GM21381 (cell line): ENCODE data around the gene CDH26.

ENCODE experiments used
- ATAC-seq: cut with Tn5 transposase; IDR thresholded peaks from one replicate; pipeline ENCODE4 v1.9.1; 2021; ENCODE audit warnings: mild to moderate bottlenecking, moderate library complexity; ENCODE audit not compliant: unreplicated experiment

CDH26 gene

GRCh38 chr20:59977086-59977485 is 18.9 kb downstream of the CDH26 start:
- ATAC-seq: no peak

GRCh38 chr20:59983076-59983475 is 24.9 kb downstream of the CDH26 start:
- ATAC-seq: no peak

GRCh38 chr20:59984541-59984940 is 26.3 kb downstream of the CDH26 start:
- no peak for ATAC-seq

GRCh38 chr20:59985164-59985563 is 26.9 kb downstream of the CDH26 start:
- ATAC-seq: no peak

- ATAC-seq: no peak
These were observed 27.6 kb downstream of the CDH26 start for GRCh38 chr20:59985864-59986263.

GRCh38 chr20:59987135-59987534 is 28.9 kb downstream of the CDH26 start:
- no peak for ATAC-seq

GRCh38 chr20:59988141-59988540 is 29.9 kb downstream of the CDH26 start:
- ATAC-seq: no peak

GRCh38 chr20:59992526-59993084 is 34.4 kb downstream of the CDH26 start:
- ATAC-seq: no peak

- ATAC-seq: no peak
These were observed 35.7 kb downstream of the CDH26 start for GRCh38 chr20:59993736-59994430.

- ATAC-seq: no peak
These were observed 36.5 kb downstream of the CDH26 start for GRCh38 chr20:59994697-59995122.

GRCh38 chr20:59996108-59996507 is 37.9 kb downstream of the CDH26 start:
- no peak for ATAC-seq

- ATAC-seq: no peak
These were observed 39.7 kb downstream of the CDH26 start for GRCh38 chr20:59997896-59998295.

GRCh38 chr20:59999502-59999901 is 41.3 kb downstream of the CDH26 start:
- no peak for ATAC-seq

- no peak for ATAC-seq
These were observed 42.2 kb downstream of the CDH26 start for GRCh38 chr20:60000271-60001042.

GRCh38 chr20:60001108-60001507 is 42.9 kb downstream of the CDH26 start:
- ATAC-seq: no peak

GRCh38 chr20:60003776-60004175 is 45.6 kb downstream of the CDH26 start:
- ATAC-seq: no peak

- no peak for ATAC-seq
These were observed 48.0 kb downstream of the CDH26 start for GRCh38 chr20:60006261-60006660.

- no peak for ATAC-seq
These were observed 49.2 kb downstream of the CDH26 start for GRCh38 chr20:60007464-60007863.

GRCh38 chr20:60008130-60008808 is 50.0 kb downstream of the CDH26 start:
- ATAC-seq: no peak

- no peak for ATAC-seq
These were observed 51.1 kb downstream of the CDH26 start for GRCh38 chr20:60009318-60009717.

- ATAC-seq: no peak
These were observed 51.8 kb downstream of the CDH26 start for GRCh38 chr20:60009826-60010616.
